GM18505 (cell line): ENCODE measurements around the gene UBE2H.

Experiments
- ATAC-seq: cut with Tn5 transposase; IDR thresholded peaks from one replicate; pipeline ENCODE4 v1.9.1; 2021; ENCODE audit not compliant: unreplicated experiment
- POLR2A ChIP-seq: IDR thresholded peaks from 4 replicates; pipeline ENCODE4 v1.6.1; 2011; ENCODE audit warnings: borderline replicate concordance; ENCODE audit not compliant: insufficient read depth, insufficient read length; ENCODE audit errors: extremely low read depth

The UBE2H gene

GRCh38 chr7:129789652-129790051 lies 163.1 kb downstream of the UBE2H start:
- TF ChIP-seq POLR2A, result no peak
- ATAC-seq, result no peak

- TF ChIP-seq POLR2A, result no peak
- no peak for ATAC-seq
Observed at GRCh38 chr7:129789000-129789399, 163.8 kb downstream of the UBE2H start.

- no peak for TF ChIP-seq POLR2A
- ATAC-seq, result no peak
Observed at GRCh38 chr7:129786825-129787563, 165.8 kb downstream of the UBE2H start.

GRCh38 chr7:129785685-129786514 lies 166.9 kb downstream of the UBE2H start:
- ATAC-seq, result no peak

GRCh38 chr7:129784783-129785684 lies 167.7 kb downstream of the UBE2H start:
- ATAC-seq, result no peak
- no peak for TF ChIP-seq POLR2A

More at GRCh38 chr7:129785685-129786514, 166.9 kb downstream of the UBE2H start:
- no peak for TF ChIP-seq POLR2A

GRCh38 chr7:129784437-129784782 lies 168.3 kb downstream of the UBE2H start:
- TF ChIP-seq POLR2A, result no peak
- ATAC-seq, result no peak

- no peak for ATAC-seq
- no peak for TF ChIP-seq POLR2A
Observed at GRCh38 chr7:129783584-129783919, 169.2 kb downstream of the UBE2H start.

- no peak for ATAC-seq
Observed at GRCh38 chr7:129782818-129783583, 169.8 kb downstream of the UBE2H start.

GRCh38 chr7:129781928-129782817 lies 170.6 kb downstream of the UBE2H start:
- no peak for TF ChIP-seq POLR2A
- no peak for ATAC-seq

More at GRCh38 chr7:129782818-129783583, 169.8 kb downstream of the UBE2H start:
- TF ChIP-seq POLR2A, result no peak

- ATAC-seq, result no peak
- TF ChIP-seq POLR2A, result no peak
Observed at GRCh38 chr7:129780974-129781927, 171.5 kb downstream of the UBE2H start.
